ENCODE results near the gene ELK3. TPM values are rescaled to one million over a fixed set of nuclear protein-coding genes. Genes with fewer than 3 reads are reported as not detected.

ELK3 gene
- total RNA-seq, 1 donor from 2014 or later = 18.6 TPM

GRCh38 chr12:96227365-96228106, 33.4 kb downstream of the ELK3 start:
- DNase-seq (ENCODE audit: low spot score) = no peak
- intact Hi-C loops (cut with DNase I) = no loop called here

- DNase-seq (ENCODE audit: low spot score) = no peak
- intact Hi-C loops (cut with DNase I) = no loop called here
Observed at GRCh38 chr12:96228566-96229248, 34.5 kb downstream of the ELK3 start.

GRCh38 chr12:96230646-96231045, 36.5 kb downstream of the ELK3 start:
- DNase-seq (ENCODE audit: low spot score) = no peak
- intact Hi-C loops (cut with DNase I) = no loop called here

GRCh38 chr12:96233168-96233567, 39.0 kb downstream of the ELK3 start:
- no peak for DNase-seq (ENCODE audit: low spot score)
- intact Hi-C loops (cut with DNase I) = no loop called here

- intact Hi-C loops (cut with DNase I) = no loop called here
- DNase-seq (ENCODE audit: low spot score) = peak; percentile 93
Observed at GRCh38 chr12:96233939-96234461, 39.8 kb downstream of the ELK3 start.

GRCh38 chr12:96234591-96235483, 40.7 kb downstream of the ELK3 start:
- no peak for DNase-seq (ENCODE audit: low spot score)
- intact Hi-C loops (cut with DNase I) = loop anchor here (5.0 kb wide), 1 partner anchor 162 kb away; no protein-coding TSS in a partner anchor

GRCh38 chr12:96235484-96235826, 41.3 kb downstream of the ELK3 start:
- intact Hi-C loops (cut with DNase I) = loop anchor here (5.0 kb wide), 1 partner anchor 162 kb away; no protein-coding TSS in a partner anchor
- no peak for DNase-seq (ENCODE audit: low spot score)

- DNase-seq (ENCODE audit: low spot score) = no peak
- intact Hi-C loops (cut with DNase I) = loop anchor here (5.0 kb wide), 1 partner anchor 161 kb away; no protein-coding TSS in a partner anchor
Observed at GRCh38 chr12:96236221-96236822, 42.1 kb downstream of the ELK3 start.

GRCh38 chr12:96237035-96237434, 42.9 kb downstream of the ELK3 start:
- intact Hi-C loops (cut with DNase I) = loop anchor here (5.0 kb wide), 1 partner anchor 160 kb away; no protein-coding TSS in a partner anchor
- DNase-seq (ENCODE audit: low spot score) = no peak

GRCh38 chr12:96237465-96238077, 43.4 kb downstream of the ELK3 start:
- intact Hi-C loops (cut with DNase I) = loop anchor here (2.0 to 5.0 kb wide), 2 partner anchors 17 to 160 kb away; no protein-coding TSS in a partner anchor
- DNase-seq (ENCODE audit: low spot score) = no peak

- DNase-seq (ENCODE audit: low spot score) = no peak
- intact Hi-C loops (cut with DNase I) = loop anchor here (2.0 to 5.0 kb wide), 2 partner anchors 18 to 159 kb away; no protein-coding TSS in a partner anchor
Observed at GRCh38 chr12:96238336-96239047, 44.3 kb downstream of the ELK3 start.

GRCh38 chr12:96239711-96240635, 45.8 kb downstream of the ELK3 start:
- intact Hi-C loops (cut with DNase I) = loop anchor here (2.0 to 5.0 kb wide), 2 partner anchors 19 to 157 kb away; no protein-coding TSS in a partner anchor
- DNase-seq (ENCODE audit: low spot score) = peak; percentile 86

- no peak for DNase-seq (ENCODE audit: low spot score)
- intact Hi-C loops (cut with DNase I) = no loop called here
Observed at GRCh38 chr12:96240656-96241055, 46.5 kb downstream of the ELK3 start.

- intact Hi-C loops (cut with DNase I) = no loop called here
- DNase-seq (ENCODE audit: low spot score) = no peak
Observed at GRCh38 chr12:96241431-96241830, 47.3 kb downstream of the ELK3 start.

GRCh38 chr12:96241846-96242256, 47.7 kb downstream of the ELK3 start:
- intact Hi-C loops (cut with DNase I) = no loop called here
- no peak for DNase-seq (ENCODE audit: low spot score)

- no peak for DNase-seq (ENCODE audit: low spot score)
- intact Hi-C loops (cut with DNase I) = no loop called here
Observed at GRCh38 chr12:96242597-96242996, 48.4 kb downstream of the ELK3 start.

- intact Hi-C loops (cut with DNase I) = no loop called here
- DNase-seq (ENCODE audit: low spot score) = no peak
Observed at GRCh38 chr12:96244826-96245225, 50.7 kb downstream of the ELK3 start.
